ENCODE results near the gene PON1. TPM values are rescaled to one million over a fixed set of nuclear protein-coding genes. Genes with fewer than 3 reads are reported as not detected.

Gene PON1
- total and polyA plus RNA-seq, 2 donors from 2014 or later, result 0.28 TPM; not detected in 1

DNA sequence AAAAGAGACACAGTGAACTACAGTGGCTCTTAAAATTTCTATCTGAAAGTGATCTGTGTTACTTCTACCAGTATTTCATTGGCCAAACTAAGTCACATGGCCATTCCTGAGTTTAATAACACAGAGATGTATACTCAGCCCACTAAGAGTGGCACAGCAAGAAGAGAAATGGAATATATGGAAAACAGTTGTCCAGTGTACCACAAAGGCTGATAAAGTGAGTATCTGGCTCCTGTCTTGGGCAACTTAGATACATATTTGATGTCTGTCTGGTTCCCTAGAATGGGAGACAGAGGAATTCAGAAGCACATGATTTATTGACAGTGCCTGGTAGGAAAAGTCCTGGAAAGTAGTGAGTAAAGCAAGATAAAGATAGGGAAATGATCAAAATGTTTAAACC is 10.1 kb upstream of the PON1 start:
- H3K9ac ChIP-seq (ENCODE audit: low read length in 3 of 3), result no peak overlapping the region
- no peak for FAIRE-seq
- no peaks in the 10 kb centered on the region for H3K27me3 ChIP-seq (ENCODE audit: control insufficient read depth, insufficient read depth, low read length)
- TF ChIP-seq, protein P1, sequence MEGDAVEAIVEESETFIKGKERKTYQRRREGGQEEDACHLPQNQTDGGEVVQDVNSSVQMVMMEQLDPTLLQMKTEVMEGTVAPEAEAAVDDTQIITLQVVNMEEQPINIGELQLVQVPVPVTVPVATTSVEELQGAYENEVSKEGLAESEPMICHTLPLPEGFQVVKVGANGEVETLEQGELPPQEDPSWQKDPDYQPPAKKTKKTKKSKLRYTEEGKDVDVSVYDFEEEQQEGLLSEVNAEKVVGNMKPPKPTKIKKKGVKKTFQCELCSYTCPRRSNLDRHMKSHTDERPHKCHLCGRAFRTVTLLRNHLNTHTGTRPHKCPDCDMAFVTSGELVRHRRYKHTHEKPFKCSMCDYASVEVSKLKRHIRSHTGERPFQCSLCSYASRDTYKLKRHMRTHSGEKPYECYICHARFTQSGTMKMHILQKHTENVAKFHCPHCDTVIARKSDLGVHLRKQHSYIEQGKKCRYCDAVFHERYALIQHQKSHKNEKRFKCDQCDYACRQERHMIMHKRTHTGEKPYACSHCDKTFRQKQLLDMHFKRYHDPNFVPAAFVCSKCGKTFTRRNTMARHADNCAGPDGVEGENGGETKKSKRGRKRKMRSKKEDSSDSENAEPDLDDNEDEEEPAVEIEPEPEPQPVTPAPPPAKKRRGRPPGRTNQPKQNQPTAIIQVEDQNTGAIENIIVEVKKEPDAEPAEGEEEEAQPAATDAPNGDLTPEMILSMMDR (IDR thresholded peaks at IDR 0.05; ENCODE audit: borderline replicate concordance, extremely low read depth, insufficient read depth), result no peak
- no peaks in the 10 kb centered on the region for H3K36me3 ChIP-seq (ENCODE audit: control insufficient read depth in 2 of 3, insufficient read depth in 3 of 3, low read length in 3 of 3)
- no peak overlapping the region for H3K4me3 ChIP-seq (ENCODE audit: low read length in 3 of 3)
- no peaks in the 10 kb centered on the region for H3K4me1 ChIP-seq (ENCODE audit: control insufficient read depth in 2 of 3, insufficient read depth in 2 of 3, low read depth in 1 of 3, low read length in 3 of 3)
- no peak for DNase-seq
- H3K27ac ChIP-seq (ENCODE audit: low read depth in 2 of 2, low read length in 2 of 2), result no peak overlapping the region
- intact Hi-C loops (cut with DNase I), result no loop called here
- H3K9me3 ChIP-seq (ENCODE audit: control insufficient read depth in 2 of 3, insufficient read depth in 1 of 3, low read length in 3 of 3), result no peaks in the 10 kb centered on the region

- no peaks in the 10 kb centered on the region for H3K4me1 ChIP-seq (ENCODE audit: control insufficient read depth in 2 of 3, insufficient read depth in 2 of 3, low read depth in 1 of 3, low read length in 3 of 3)
- intact Hi-C loops (cut with DNase I), result no loop called here
- no peaks in the 10 kb centered on the region for H3K36me3 ChIP-seq (ENCODE audit: control insufficient read depth in 2 of 3, insufficient read depth in 3 of 3, low read length in 3 of 3)
- H3K4me3 ChIP-seq (ENCODE audit: low read length in 3 of 3), result peak overlapping the region in 2 of 3 donors; percentile 57 to 60
- H3K27me3 ChIP-seq (ENCODE audit: control insufficient read depth, insufficient read depth, low read length), result no peaks in the 10 kb centered on the region
- no peaks in the 10 kb centered on the region for H3K9me3 ChIP-seq (ENCODE audit: control insufficient read depth in 2 of 3, insufficient read depth in 1 of 3, low read length in 3 of 3)
- DNase-seq (no peak), FAIRE-seq (no peak)
- H3K9ac ChIP-seq (ENCODE audit: low read length in 3 of 3), result no peak overlapping the region
- H3K27ac ChIP-seq (ENCODE audit: low read depth in 2 of 2, low read length in 2 of 2), result no peak overlapping the region
- TF ChIP-seq, protein P1 (IDR thresholded peaks at IDR 0.05; ENCODE audit: borderline replicate concordance, extremely low read depth, insufficient read depth), result no peak
Measured at GRCh38 chr7:95330961-95331337, 6.6 kb upstream of the PON1 start.

DNA sequence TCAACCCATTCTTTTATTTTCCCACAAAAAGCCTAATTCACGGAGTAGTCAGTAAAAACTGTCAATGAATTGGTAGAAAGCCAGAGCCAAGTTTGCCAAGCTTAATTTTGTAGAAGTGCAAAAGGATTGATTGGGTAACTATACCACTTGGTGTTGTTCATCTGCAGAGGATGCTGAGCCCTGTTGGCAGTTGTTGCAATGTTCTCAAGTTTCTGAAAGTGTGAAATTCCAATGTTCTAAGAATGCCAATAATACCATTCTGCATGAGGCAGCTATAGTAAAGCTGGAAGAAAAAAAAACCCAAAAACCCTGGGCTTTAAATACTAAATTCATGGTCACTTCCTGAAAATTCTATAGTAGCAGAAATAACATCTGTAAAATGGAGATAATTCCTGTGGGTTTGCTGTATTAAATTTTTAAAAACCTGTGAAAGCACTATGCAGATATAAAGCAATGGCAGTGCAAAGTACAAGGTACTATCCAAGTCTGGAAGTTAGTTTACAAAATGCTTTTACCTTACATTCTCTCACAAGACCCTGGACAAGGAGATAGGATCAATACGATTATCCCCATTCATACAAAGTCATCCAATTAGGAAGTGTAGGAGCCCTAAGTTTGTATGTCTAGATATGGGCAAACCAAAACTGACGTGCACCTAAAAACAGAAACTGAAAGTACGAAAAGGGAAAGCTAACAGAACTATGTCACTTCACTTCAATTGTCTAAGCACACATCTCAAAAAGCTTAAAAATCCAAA is 6.0 kb upstream of the PON1 start:
- TF ChIP-seq, protein P1 (IDR thresholded peaks at IDR 0.05; ENCODE audit: borderline replicate concordance, extremely low read depth, insufficient read depth), result no peak
- DNase-seq, result no peak
- Histone ChIP-seq H3K4me1 (ENCODE audit: control insufficient read depth in 2 of 3, insufficient read depth in 2 of 3, low read depth in 1 of 3, low read length in 3 of 3) (no peaks in the 10 kb centered on the region), H3K36me3 (ENCODE audit: control insufficient read depth in 2 of 3, insufficient read depth in 3 of 3, low read length in 3 of 3) (no peaks in the 10 kb centered on the region), H3K9me3 (ENCODE audit: control insufficient read depth in 2 of 3, insufficient read depth in 1 of 3, low read length in 3 of 3) (no peaks in the 10 kb centered on the region), H3K27me3 (ENCODE audit: control insufficient read depth, insufficient read depth, low read length) (no peaks in the 10 kb centered on the region), H3K9ac (ENCODE audit: low read length in 3 of 3) (no peak overlapping the region), H3K27ac (ENCODE audit: low read depth in 2 of 2, low read length in 2 of 2) (no peak overlapping the region), H3K4me3 (ENCODE audit: low read length in 3 of 3) (peak overlapping the region in 2 of 3 donors; percentile 57 to 60)
- intact Hi-C loops (cut with DNase I), result no loop called here
- FAIRE-seq, result peak; percentile 17
